Esophagus muscularis mucosa (tissue), 4 donors: ENCODE results near the gene OR8I2. TPM values are rescaled to one million over a fixed set of nuclear protein-coding genes. Genes with fewer than 3 reads are reported as not detected.
"Not testable (repeated sequence)": the region's sequence is repeated elsewhere in the genome, so short reads cannot be mapped to it uniquely, and the experiment has no call there.

Experiments used
- DNase-seq: peaks from one replicate; pipeline ENCODE4 v3.0.0-alpha.2; 2017; ENCODE audit errors: extremely low spot score
- H3K27ac ChIP-seq, 4 donors: fragments of 200-600 bp; sonication (generic); replicated peaks in 1 of 4; 1 replicate in 3 of 4; 2 replicates in 1 of 4; pipeline ENCODE4 v1.5.1; 2016 to 2019; ENCODE audit warnings: mild to moderate bottlenecking in 1 of 4
- H3K27me3 ChIP-seq, 4 donors: fragments of 200-600 bp; sonication (generic); one replicate each; pipeline versions ENCODE4 v1.5.1 to v1.6.0; 2016 to 2019
- H3K36me3 ChIP-seq, 4 donors: fragments of 200-600 bp; sonication (generic); one replicate each; pipeline ENCODE4 v1.5.1; 2016 to 2019
- H3K4me1 ChIP-seq, 4 donors: fragments of 200-600 bp; sonication (generic); one replicate each; pipeline ENCODE4 v1.5.1; 2016 to 2019
- H3K4me3 ChIP-seq, 4 donors: fragments of 200-600 bp; sonication (generic); 1 replicate in 2 of 4; 2 replicates in 2 of 4; pipeline ENCODE4 v1.5.1; 2016 to 2019; ENCODE audit warnings: mild to moderate bottlenecking in 4 of 4, moderate library complexity in 1 of 4
- H3K9me3 ChIP-seq, 4 donors: fragments of 200-600 bp; sonication (generic); 1 replicate in 3 of 4; 2 replicates in 1 of 4; pipeline ENCODE4 v1.5.1; 2016 to 2019
- EP300 ChIP-seq: sonication (generic); formaldehyde crosslinking; IDR thresholded peaks from one replicate; pipeline ENCODE4 v1.6.1; 2017; ENCODE audit warnings: antibody characterized with exemption
- POLR2A ChIP-seq: fragments of 450-650 bp; IDR thresholded peaks from one replicate; pipeline ENCODE4 v1.6.1; 2017; ENCODE audit warnings: antibody characterized with exemption, moderate library complexity, mild to moderate bottlenecking, low read depth
- POLR2AphosphoS5 ChIP-seq, 2 donors: sonication (generic); formaldehyde crosslinking; IDR thresholded peaks; one replicate each; pipeline ENCODE4 v1.6.1; 2017; ENCODE audit warnings: antibody characterized with exemption in 2 of 2
- WGBS: methylation state at CpG from one replicate; pipeline ENCODE4 v1.1.5; 2018; 5-methylcytosine and 5-hydroxymethylcytosine counted together
- intact Hi-C: fragments of 100-400 bp; cut with DNase I; formaldehyde crosslinking; loops from one replicate; pipeline ENCODE4 v1.15.1; 2023
- total RNA-seq, 4 donors: library from RNA; depleted of rRNA; stranded (reverse); fragments of >200 nt; gene quantifications; one replicate each; pipeline versions ENCODE4 v1.1.0 to v1.2.1, GENCODE V29; 2016
- TF ChIP-seq, protein P1 (sequence below), 3 experiments: fragments of 200-600 bp in 2 of 3; fragments of 450-650 bp in 1 of 3; sonication (generic) in 2 of 3; IDR thresholded peaks; one replicate each; pipeline ENCODE4 v1.5.1; 2017 to 2019; ENCODE audit warnings: antibody characterized with exemption in 3 of 3, mild to moderate bottlenecking in 2 of 3, moderate library complexity in 1 of 3

Gene OR8I2
- total RNA-seq, 4 donors from 2014 or later: not detected

DNA sequence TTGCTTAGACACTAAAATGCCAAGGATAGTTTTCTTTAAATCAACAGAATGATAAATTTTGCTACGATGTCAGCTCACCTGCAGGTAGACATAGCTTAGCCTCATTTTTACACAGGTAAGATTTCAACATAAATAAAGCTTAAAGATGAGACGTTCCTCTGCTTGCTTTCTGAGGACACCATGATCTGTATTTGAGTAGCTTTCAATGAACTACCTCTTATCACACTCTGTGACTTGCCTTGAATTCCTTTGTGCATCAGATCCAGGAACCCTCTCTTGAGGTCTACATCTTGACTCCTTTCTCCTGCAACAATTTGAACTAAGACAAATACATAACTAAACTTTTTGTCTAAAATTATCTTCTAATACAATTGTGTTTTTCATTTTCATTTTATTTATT is 26.1 kb upstream of the OR8I2 start:
- DNase-seq: no peak
- Histone ChIP-seq H3K27ac (no peak overlapping the region), H3K4me3 (no peak overlapping the region), H3K9me3 (no peaks in the 10 kb centered on the region), H3K4me1 (no peaks in the 10 kb centered on the region), H3K36me3 (no peaks in the 10 kb centered on the region), H3K27me3 (no peaks in the 10 kb centered on the region)
- WGBS: 75% methylated on average over 2 of the region's 2 CpGs
- intact Hi-C loops: no loop called here
- TF ChIP-seq EP300: no peak
- TF ChIP-seq, protein P1, sequence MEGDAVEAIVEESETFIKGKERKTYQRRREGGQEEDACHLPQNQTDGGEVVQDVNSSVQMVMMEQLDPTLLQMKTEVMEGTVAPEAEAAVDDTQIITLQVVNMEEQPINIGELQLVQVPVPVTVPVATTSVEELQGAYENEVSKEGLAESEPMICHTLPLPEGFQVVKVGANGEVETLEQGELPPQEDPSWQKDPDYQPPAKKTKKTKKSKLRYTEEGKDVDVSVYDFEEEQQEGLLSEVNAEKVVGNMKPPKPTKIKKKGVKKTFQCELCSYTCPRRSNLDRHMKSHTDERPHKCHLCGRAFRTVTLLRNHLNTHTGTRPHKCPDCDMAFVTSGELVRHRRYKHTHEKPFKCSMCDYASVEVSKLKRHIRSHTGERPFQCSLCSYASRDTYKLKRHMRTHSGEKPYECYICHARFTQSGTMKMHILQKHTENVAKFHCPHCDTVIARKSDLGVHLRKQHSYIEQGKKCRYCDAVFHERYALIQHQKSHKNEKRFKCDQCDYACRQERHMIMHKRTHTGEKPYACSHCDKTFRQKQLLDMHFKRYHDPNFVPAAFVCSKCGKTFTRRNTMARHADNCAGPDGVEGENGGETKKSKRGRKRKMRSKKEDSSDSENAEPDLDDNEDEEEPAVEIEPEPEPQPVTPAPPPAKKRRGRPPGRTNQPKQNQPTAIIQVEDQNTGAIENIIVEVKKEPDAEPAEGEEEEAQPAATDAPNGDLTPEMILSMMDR (IDR thresholded peaks at IDR 0.05): no peak
- no peak for TF ChIP-seq POLR2A
- no peak for TF ChIP-seq POLR2AphosphoS5 (IDR thresholded peaks at IDR 0.05)

DNA sequence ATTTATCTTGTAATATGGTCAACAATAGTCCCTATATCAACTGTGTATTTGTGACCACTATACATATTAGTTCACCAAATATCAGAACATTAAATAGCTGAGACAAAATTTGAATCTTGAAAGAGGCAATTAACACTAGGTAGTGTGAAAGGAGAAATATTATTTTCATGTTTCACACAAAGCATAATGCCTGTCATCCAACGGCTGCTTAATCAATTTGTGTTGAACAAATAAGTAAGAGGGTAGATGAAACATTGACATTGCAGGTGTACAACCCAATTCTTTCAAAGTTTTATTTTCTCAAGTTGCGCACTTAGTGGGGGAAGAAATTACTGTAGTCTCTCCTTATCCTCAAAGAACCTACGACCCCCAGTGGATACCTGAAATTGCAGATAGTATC is 3.4 kb upstream of the OR8I2 start:
- no peaks in the 10 kb centered on the region for H3K4me1 ChIP-seq
- intact Hi-C loops: no loop called here
- H3K36me3 ChIP-seq: no peaks in the 10 kb centered on the region
- 79% methylated on average over 3 of the region's 3 CpGs for WGBS
- no peak overlapping the region for H3K27ac ChIP-seq
- no peaks in the 10 kb centered on the region for H3K27me3 ChIP-seq
- H3K4me3 ChIP-seq: no peak overlapping the region
- TF ChIP-seq POLR2A: no peak
- no peak for TF ChIP-seq POLR2AphosphoS5 (IDR thresholded peaks at IDR 0.05)
- TF ChIP-seq, protein P1 (IDR thresholded peaks at IDR 0.05): no peak
- no peak for TF ChIP-seq EP300
- no peaks in the 10 kb centered on the region for H3K9me3 ChIP-seq
- DNase-seq: no peak

DNA sequence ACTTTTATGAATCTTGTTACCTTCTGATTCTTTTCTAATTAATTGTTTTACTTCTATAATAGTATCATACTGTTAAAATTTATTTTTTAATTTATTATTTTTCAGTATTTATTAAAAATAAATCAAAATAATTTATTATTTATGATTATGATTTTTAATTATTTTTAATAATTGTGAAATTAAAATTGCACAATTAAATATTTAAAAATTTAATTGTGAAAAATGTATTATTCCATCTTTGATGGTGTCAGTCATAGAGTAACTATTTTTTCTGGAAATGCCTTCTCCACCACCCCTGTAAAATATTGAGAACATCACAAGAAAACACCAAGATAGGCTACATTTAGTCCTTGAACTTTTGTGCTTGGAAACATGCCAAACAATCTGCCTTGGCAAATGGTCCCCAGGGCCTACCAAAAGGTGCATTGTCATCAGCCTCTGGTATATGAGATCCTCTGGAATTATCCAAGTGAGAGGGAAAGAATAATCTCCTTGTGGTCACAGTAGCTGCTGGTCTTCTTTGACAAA is 10.2 kb downstream of the OR8I2 start, which contains the start of gene OR8H2:
Gene OR8H2, plus strand, starts transcription at position 478 of the 528 bp plus-strand sequence. CDS start 1,356 bp downstream, outside the sequence.
- no peak for TF ChIP-seq EP300
- TF ChIP-seq, protein P1 (IDR thresholded peaks at IDR 0.05): no peak
- TF ChIP-seq POLR2AphosphoS5 (IDR thresholded peaks at IDR 0.05): no peak
- no peak for TF ChIP-seq POLR2A
- no peak within 1 kb of the TSS for H3K27ac ChIP-seq
- H3K36me3 ChIP-seq: no peaks in the 10 kb centered on the region
- H3K9me3 ChIP-seq: no peaks in the 10 kb centered on the region
- H3K4me1 ChIP-seq: no peaks in the 10 kb centered on the region
- intact Hi-C loops: no loop called here
- no peak for DNase-seq
- H3K4me3 ChIP-seq: no peak within 1 kb of the TSS
- no peaks in the 10 kb centered on the region for H3K27me3 ChIP-seq

DNA sequence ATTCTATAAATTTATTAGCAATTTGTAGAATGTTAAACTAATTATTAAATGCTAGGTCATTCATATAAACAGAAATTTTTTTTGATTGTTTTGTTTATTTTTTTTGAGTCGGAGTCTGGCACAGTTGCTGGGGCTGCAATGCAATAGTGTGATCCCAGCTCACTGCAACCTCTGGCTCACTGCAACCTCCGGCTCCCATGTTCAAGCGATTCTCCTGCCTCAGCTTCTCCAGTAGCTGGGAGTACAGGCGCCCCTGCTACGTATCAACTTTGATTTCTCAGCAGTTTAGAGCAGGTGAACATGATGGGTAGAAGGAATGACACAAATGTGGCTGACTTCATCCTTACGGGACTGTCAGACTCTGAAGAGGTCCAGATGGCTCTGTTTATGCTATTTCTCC is 29.0 kb downstream of the OR8I2 start, which contains the start of gene OR8H3:
Gene OR8H3, plus strand, starts transcription at position 301 of the 400 bp plus-strand sequence. Its CDS starts 0 bp downstream, at position 301.
- TF ChIP-seq POLR2AphosphoS5 (IDR thresholded peaks at IDR 0.05): no peak
- TF ChIP-seq EP300: no peak
- TF ChIP-seq POLR2A: no peak
- TF ChIP-seq, protein P1 (IDR thresholded peaks at IDR 0.05): no peak
- no peaks in the 10 kb centered on the region for H3K27me3 ChIP-seq
- no peak for DNase-seq
- H3K9me3 ChIP-seq: peaks cover 0 to 4% (median 0%) of the 10 kb centered on the region in 4 donors
- no peak within 1 kb of the TSS for H3K27ac ChIP-seq
- H3K36me3 ChIP-seq: no peaks in the 10 kb centered on the region
- H3K4me1 ChIP-seq: no peaks in the 10 kb centered on the region
- intact Hi-C loops: no loop called here
- no peak within 1 kb of the TSS for H3K4me3 ChIP-seq
- 52% methylated on average over 6 of the region's 6 CpGs for WGBS

DNA sequence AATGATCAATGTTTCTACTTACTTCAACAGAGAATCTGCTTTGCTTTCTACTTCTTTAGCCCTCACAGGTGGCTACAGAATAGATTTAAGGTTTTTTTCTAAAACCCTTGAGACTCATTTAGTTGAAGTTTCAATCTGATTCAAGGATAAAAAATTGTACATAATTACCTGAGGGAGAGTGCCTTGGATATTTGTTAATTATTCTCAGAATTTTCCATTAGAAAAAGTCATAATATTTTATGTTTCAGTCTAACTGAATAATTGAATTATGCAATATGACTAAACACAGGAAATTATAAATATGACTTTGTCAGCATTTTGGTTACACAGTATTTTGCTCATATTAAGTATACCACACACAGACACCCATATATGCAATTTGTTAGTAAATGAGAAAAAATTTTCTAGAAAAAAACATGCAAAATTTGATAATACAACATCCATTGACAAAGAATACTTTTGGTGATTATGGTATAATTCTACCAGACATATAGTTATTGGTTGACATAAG is 47.1 kb downstream of the OR8I2 start, which contains the start of gene OR8J3:
Gene OR8J3, minus strand, starts transcription at position 51 of the 511 bp plus-strand sequence. CDS start 2,483 bp downstream, outside the sequence.
- Histone ChIP-seq H3K4me1 (no peaks in the 10 kb centered on the region), H3K9me3 (no peaks in the 10 kb centered on the region), H3K27ac (no peak within 1 kb of the TSS), H3K27me3 (no peaks in the 10 kb centered on the region), H3K4me3 (no peak within 1 kb of the TSS), H3K36me3 (no peaks in the 10 kb centered on the region)
- no peak for TF ChIP-seq POLR2A
- DNase-seq: no peak
- intact Hi-C loops: no loop called here

DNA sequence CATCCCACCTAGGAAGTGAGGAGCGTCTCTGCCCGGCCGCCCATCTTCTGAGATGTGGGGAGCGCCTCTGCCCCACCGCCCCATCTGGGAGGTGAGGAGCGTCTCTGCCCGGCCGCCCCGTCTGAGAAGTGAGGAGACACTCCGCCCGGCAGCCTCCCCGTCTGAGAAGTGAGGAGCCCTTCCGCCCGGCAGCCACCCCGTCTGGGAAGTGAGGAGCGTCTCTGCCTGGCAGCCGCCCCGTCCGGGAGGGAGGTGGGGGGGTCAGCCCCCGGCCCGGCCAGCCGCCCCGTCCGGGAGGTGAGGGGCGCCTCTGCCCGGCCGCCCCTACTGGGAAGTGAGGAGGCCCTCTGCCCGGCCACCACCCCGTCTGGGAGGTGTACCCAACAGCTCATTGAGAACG is 50.6 kb downstream of the OR8I2 start:
- WGBS: 84% methylated on average over 6 of the region's 30 CpGs
- DNase-seq, H3K36me3 ChIP-seq, H3K27ac ChIP-seq, H3K4me3 ChIP-seq, intact Hi-C loops, H3K9me3 ChIP-seq, H3K27me3 ChIP-seq, H3K4me1 ChIP-seq: not testable (repeated sequence)
